PC-3 (cell line): Measurements from ENCODE around the gene UFD1. TPM values are rescaled to one million over a fixed set of nuclear protein-coding genes. Genes with fewer than 3 reads are reported as not detected.

Source experiments
- ATAC-seq: fragments of 200-7000 bp; cut with Tn5 transposase; 2 replicates; pipeline ENCODE4 v1.9.1; 2020; ENCODE audit warnings: mild to moderate bottlenecking, moderate library complexity
- BruUV-seq: library from RNA; stranded (reverse); fragments of 400-500 nt; replicated peaks from 2 replicates; lab custom pipeline; 2021; lab: Mats Ljungman, UMichigan
- CTCF ChIA-PET: fragments of 300-600 bp; sonication (Branson Sonifier 250); formaldehyde crosslinking; loops from one replicate; lab custom pipeline; 2022; ENCODE audit warnings: antibody characterized with exemption; lab: Charles Lee
- POLR2A ChIA-PET: fragments of 300-600 bp; sonication (Branson Sonifier 250); formaldehyde crosslinking; loops from one replicate; lab custom pipeline; 2022; ENCODE audit warnings: antibody characterized with exemption; ENCODE audit not compliant: unreplicated experiment; lab: Charles Lee
- DNase-seq: peaks from one replicate; pipeline ENCODE4 v3.0.0-alpha.2; 2015
- H2AFZ ChIP-seq: fragments of 300-600 bp; sonication (generic); 2 replicates; pipeline ENCODE4 v1.6.0; 2016; ENCODE audit warnings: antibody characterized with exemption, low read length
- H3F3A ChIP-seq: fragments of 300-600 bp; sonication (generic); one replicate; pipeline ENCODE4 v1.6.0; 2017; ENCODE audit warnings: antibody characterized with exemption, low read length, control low read depth, mild to moderate bottlenecking; ENCODE audit not compliant: unreplicated experiment
- H3K27ac ChIP-seq: fragments of 300-600 bp; sonication (generic); 2 replicates; pipeline ENCODE4 v1.5.1; 2016; ENCODE audit warnings: mild to moderate bottlenecking, low read length
- H3K27me3 ChIP-seq: fragments of 300-600 bp; sonication (generic); 2 replicates; pipeline ENCODE4 v1.6.1; 2016; ENCODE audit warnings: low read length, mixed read lengths
- H3K36me3 ChIP-seq: fragments of 300-600 bp; sonication (generic); 2 replicates; pipeline ENCODE4 v1.6.1; 2016; ENCODE audit warnings: low read depth, mixed run types, low read length, mixed read lengths
- H3K4me1 ChIP-seq: fragments of 300-600 bp; sonication (generic); 2 replicates; pipeline ENCODE4 v1.5.1; 2016; ENCODE audit warnings: low read length; ENCODE audit not compliant: insufficient read depth
- H3K4me2 ChIP-seq: fragments of 300-600 bp; sonication (generic); 2 replicates; pipeline ENCODE4 v1.6.0; 2016; ENCODE audit warnings: low read length
- H3K4me3 ChIP-seq: fragments of 300-600 bp; sonication (generic); 2 replicates; pipeline ENCODE4 v1.5.1; 2016; ENCODE audit warnings: mild to moderate bottlenecking, low read length, mixed read lengths
- H3K79me2 ChIP-seq: fragments of 300-600 bp; sonication (generic); 2 replicates; pipeline ENCODE4 v1.6.1; 2017; ENCODE audit warnings: low read length, mixed read lengths
- H3K9ac ChIP-seq: fragments of 300-600 bp; sonication (generic); 2 replicates; pipeline ENCODE4 v1.6.0; 2016; ENCODE audit warnings: mild to moderate bottlenecking, low read length
- H3K9me2 ChIP-seq: fragments of 300-600 bp; sonication (generic); replicated peaks from 2 replicates; pipeline ENCODE4 v1.6.1; 2016; ENCODE audit warnings: mixed run types, low read length, mixed read lengths
- H3K9me3 ChIP-seq: fragments of 300-600 bp; sonication (generic); 2 replicates; pipeline ENCODE4 v1.6.1; 2016; ENCODE audit warnings: low read length, mixed read lengths
- H4K20me1 ChIP-seq: fragments of 300-600 bp; sonication (generic); 2 replicates; pipeline ENCODE4 v1.6.1; 2016; ENCODE audit warnings: low read length, mixed read lengths
- EZH2 ChIP-seq: fragments of 300-600 bp; sonication (generic); IDR thresholded peaks from one replicate; pipeline ENCODE4 v1.6.1; 2017; ENCODE audit warnings: antibody characterized with exemption, mild to moderate bottlenecking, low read length; ENCODE audit not compliant: unreplicated experiment
- EZH2phosphoT487 ChIP-seq: fragments of 300-600 bp; sonication (generic); IDR thresholded peaks from 2 replicates; pipeline ENCODE4 v1.6.1; 2018; ENCODE audit warnings: mild to moderate bottlenecking, antibody characterized with exemption, low read length, borderline replicate concordance
- intact Hi-C: fragments of 100-400 bp; cut with micrococcal nuclease; formaldehyde crosslinking; loops from 2 replicates; pipeline ENCODE4 v1.9.0; 2023
- total RNA-seq: library from RNA; depleted of rRNA; stranded (reverse); fragments of >200 nt; gene quantifications from 2 replicates; pipeline ENCODE4 v1.2.3, GENCODE V29; 2014
- TF ChIP-seq, protein P1 (sequence below): fragments of 300-600 bp; sonication (generic); conservative IDR thresholded peaks from 2 replicates; pipeline ENCODE4 v1.5.1; 2017; ENCODE audit warnings: antibody characterized with exemption, low read depth, mild to moderate bottlenecking, low read length

Gene UFD1
- total RNA-seq, 1 experiment from 2014 or later: 92.6 TPM

DNA sequence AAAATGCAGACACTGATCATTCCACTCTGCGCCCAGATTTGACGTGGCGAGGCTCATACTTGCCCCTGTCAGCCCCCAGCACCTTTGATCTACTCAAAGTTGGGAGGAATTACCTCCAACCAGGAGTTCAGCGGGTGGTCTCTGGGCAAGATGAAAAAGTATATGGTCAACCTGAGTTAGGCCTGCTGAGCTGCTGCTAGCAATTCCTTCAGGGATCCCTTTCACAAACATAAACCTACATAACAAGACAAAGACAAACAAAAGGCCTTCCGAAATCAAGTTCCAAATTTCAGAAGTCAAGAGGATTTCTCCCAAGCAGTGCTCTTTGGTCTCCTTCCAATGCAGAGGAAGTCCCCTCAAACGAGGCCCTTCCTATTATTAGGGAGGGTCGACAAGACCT, 24.4 kb upstream of the UFD1 start:
- no peaks in the 10 kb centered on the region for H3F3A ChIP-seq
- no peaks in the 10 kb centered on the region for H4K20me1 ChIP-seq
- H3K79me2 ChIP-seq: no peaks in the 10 kb centered on the region
- H3K9me2 ChIP-seq: no peaks in the 10 kb centered on the region
- no peak overlapping the region for H3K9ac ChIP-seq
- H3K4me1 ChIP-seq: no peaks in the 10 kb centered on the region
- H3K27ac ChIP-seq: no peak overlapping the region
- no TSS peak for BruUV-seq
- no peak for ATAC-seq
- no peak overlapping the region for H2AFZ ChIP-seq
- no peak overlapping the region for H3K4me2 ChIP-seq
- H3K9me3 ChIP-seq: no peaks in the 10 kb centered on the region
- no peaks in the 10 kb centered on the region for H3K27me3 ChIP-seq
- H3K36me3 ChIP-seq: no peaks in the 10 kb centered on the region; the same call in 1 of the 2 replicates
- DNase-seq: no peak
- ChIA-PET POLR2A (no interaction called here), CTCF (interaction anchor here (0.7 kb wide), 1 partner anchor 26 kb away, joined by 3 read pairs; no protein-coding TSS in a partner anchor)
- TF ChIP-seq EZH2 (no peak), EZH2phosphoT487 (no peak)
- TF ChIP-seq, protein P1, sequence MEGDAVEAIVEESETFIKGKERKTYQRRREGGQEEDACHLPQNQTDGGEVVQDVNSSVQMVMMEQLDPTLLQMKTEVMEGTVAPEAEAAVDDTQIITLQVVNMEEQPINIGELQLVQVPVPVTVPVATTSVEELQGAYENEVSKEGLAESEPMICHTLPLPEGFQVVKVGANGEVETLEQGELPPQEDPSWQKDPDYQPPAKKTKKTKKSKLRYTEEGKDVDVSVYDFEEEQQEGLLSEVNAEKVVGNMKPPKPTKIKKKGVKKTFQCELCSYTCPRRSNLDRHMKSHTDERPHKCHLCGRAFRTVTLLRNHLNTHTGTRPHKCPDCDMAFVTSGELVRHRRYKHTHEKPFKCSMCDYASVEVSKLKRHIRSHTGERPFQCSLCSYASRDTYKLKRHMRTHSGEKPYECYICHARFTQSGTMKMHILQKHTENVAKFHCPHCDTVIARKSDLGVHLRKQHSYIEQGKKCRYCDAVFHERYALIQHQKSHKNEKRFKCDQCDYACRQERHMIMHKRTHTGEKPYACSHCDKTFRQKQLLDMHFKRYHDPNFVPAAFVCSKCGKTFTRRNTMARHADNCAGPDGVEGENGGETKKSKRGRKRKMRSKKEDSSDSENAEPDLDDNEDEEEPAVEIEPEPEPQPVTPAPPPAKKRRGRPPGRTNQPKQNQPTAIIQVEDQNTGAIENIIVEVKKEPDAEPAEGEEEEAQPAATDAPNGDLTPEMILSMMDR: no peak
- H3K4me3 ChIP-seq: no peak overlapping the region
- intact Hi-C loops: no loop called here

DNA sequence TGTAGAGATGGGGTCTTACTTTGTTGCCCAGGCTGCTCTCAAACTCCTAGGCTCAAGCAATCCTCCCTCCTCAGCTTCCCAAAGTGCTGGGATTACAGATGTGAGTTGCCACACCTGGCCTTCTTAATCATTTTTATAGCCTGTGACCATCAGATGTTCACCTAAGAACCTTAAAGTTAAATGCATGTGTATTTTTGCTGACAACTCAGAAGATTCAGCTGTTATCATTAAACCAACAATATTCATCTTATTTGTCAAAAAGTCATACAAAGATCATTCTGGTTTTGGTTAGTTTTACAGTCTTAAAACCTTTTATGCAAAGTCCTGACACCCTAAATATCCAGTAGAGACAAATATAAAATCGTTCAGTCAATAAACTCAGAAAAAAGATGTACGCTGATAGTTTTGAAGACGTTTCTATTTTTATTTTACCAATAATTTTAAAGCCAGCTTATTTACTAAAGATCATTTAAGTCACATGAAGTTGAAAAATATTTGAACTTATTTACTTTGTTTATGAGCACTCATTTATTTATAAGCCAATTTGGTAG, 23.0 kb upstream of the UFD1 start:
- POLR2A ChIA-PET: no interaction called here
- no peak for ATAC-seq
- intact Hi-C loops: no loop called here
- no peak overlapping the region for H2AFZ ChIP-seq
- no peaks in the 10 kb centered on the region for H3K9me3 ChIP-seq
- no peak overlapping the region for H3K27ac ChIP-seq
- no peaks in the 10 kb centered on the region for H3K27me3 ChIP-seq
- no peak overlapping the region for H3K9ac ChIP-seq
- H3K36me3 ChIP-seq: no peaks in the 10 kb centered on the region; the same call in 1 of the 2 replicates
- H3K4me3 ChIP-seq: no peak overlapping the region
- no peaks in the 10 kb centered on the region for H3K9me2 ChIP-seq
- TF ChIP-seq, protein P1: no peak
- TF ChIP-seq EZH2phosphoT487 (no peak), EZH2 (no peak)
- BruUV-seq: no TSS peak
- peaks cover 2% of the 10 kb centered on the region; the same call in 1 of the 2 replicates for H3K4me1 ChIP-seq
- no peaks in the 10 kb centered on the region for H3F3A ChIP-seq
- no peaks in the 10 kb centered on the region for H3K79me2 ChIP-seq
- no peak for DNase-seq
- CTCF ChIA-PET: no interaction called here
- no peak overlapping the region for H3K4me2 ChIP-seq
- no peaks in the 10 kb centered on the region for H4K20me1 ChIP-seq

DNA sequence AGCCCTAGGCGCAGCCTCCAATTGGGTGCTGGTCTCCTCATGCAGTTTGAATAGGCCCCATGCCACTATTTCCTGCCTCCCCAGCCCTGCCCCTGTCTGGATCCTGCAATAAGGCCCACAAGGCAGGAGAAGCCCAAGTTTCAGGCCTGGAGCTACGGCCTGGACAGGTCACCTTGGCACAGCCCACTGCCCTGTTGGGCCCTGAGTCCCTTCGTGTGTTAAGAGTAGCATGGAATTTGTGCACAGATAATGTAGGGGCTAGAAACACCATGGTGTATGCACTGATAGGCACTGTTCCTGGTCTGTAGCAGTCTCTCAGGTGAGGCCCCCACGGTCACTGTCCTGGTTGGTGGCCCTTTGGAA, 20.9 kb upstream of the UFD1 start:
- no peaks in the 10 kb centered on the region for H3K79me2 ChIP-seq
- CTCF ChIA-PET: no interaction called here
- no peak overlapping the region for H3K4me3 ChIP-seq
- H3K9me3 ChIP-seq: no peaks in the 10 kb centered on the region
- DNase-seq: no peak
- no peak overlapping the region for H3K4me2 ChIP-seq
- TF ChIP-seq, protein P1: no peak
- no peak for TF ChIP-seq EZH2
- no peak for TF ChIP-seq EZH2phosphoT487
- H3K27me3 ChIP-seq: no peaks in the 10 kb centered on the region
- no peak overlapping the region for H3K27ac ChIP-seq
- no peak for ATAC-seq
- POLR2A ChIA-PET: no interaction called here
- no peak overlapping the region for H3K9ac ChIP-seq
- intact Hi-C loops: loop anchor here (10.0 kb wide), 1 partner anchor 215 kb away; the partner anchor contains the start of gene SEPTIN5
- no peak overlapping the region for H2AFZ ChIP-seq
- peaks cover 14% of the 10 kb centered on the region; the same call in 1 of the 2 replicates for H3K36me3 ChIP-seq
- H3K4me1 ChIP-seq: peaks cover 5% of the 10 kb centered on the region; the same call in 1 of the 2 replicates
- no TSS peak for BruUV-seq
- no peaks in the 10 kb centered on the region for H3F3A ChIP-seq
- no peaks in the 10 kb centered on the region for H3K9me2 ChIP-seq
- H4K20me1 ChIP-seq: no peaks in the 10 kb centered on the region
